ENCODE measurements around the gene ZACN. TPM values are rescaled to one million over a fixed set of nuclear protein-coding genes. Genes with fewer than 3 reads are reported as not detected.

Gene ZACN
- total RNA-seq, 1 experiment from 2014 or later = 0.09 TPM

GRCh38 chr17:76080768-76081287, 1.8 kb downstream of the ZACN start:
- H3K23me2 ChIP-seq (ENCODE audit: insufficient read length, low read depth, low read length, poor library complexity, severe bottlenecking) = peaks cover 15% of the 10 kb centered on the region
- H3K27ac Mint-ChIP-seq = peak overlapping the region; percentile 51 to 91 (median 75); a peak in 3 of 7 replicates
- H3K79me2 ChIP-seq (ENCODE audit: insufficient read depth, low read length) = no peaks in the 10 kb centered on the region
- H3K4me1 ChIP-seq (ENCODE audit: insufficient read depth, low read length) = peaks cover 8% of the 10 kb centered on the region; the same call in 1 of the 2 replicates
- no CpG with 5 or more reads among the region's 6 CpGs for WGBS (ENCODE audit: extremely low coverage, insufficient read length, low lambda C conversion rate)
- H3K4ac ChIP-seq (ENCODE audit: low read depth, low read length) = no peak overlapping the region
- H2AFZ ChIP-seq (ENCODE audit: low read length) = no peak overlapping the region
- H3T11ph ChIP-seq (ENCODE audit: low read length) = no peak overlapping the region
- no peak overlapping the region for H3K27ac ChIP-seq (ENCODE audit: insufficient read length, low read depth, low read length)
- no peak overlapping the region for H4K8ac ChIP-seq (replicated peaks; ENCODE audit: insufficient read length, low read depth, low read length)
- peaks cover 8 to 35% (median 23%) of the 10 kb centered on the region in 3 experiments; a peak in 6 of 7 replicates for H3K36me3 Mint-ChIP-seq (ENCODE audit: insufficient read depth in 1 of 3, low read depth in 3 of 3)
- H3K4me2 ChIP-seq (ENCODE audit: insufficient read depth, insufficient read length, low read length) = peak overlapping the region; percentile 56
- TF ChIP-seq CTCF (conservative IDR thresholded peaks at IDR 0.05) = no peak
- H2AK5ac ChIP-seq (ENCODE audit: insufficient read length, low read length) = no peak overlapping the region
- H4K20me1 ChIP-seq (ENCODE audit: control insufficient read depth, insufficient read depth, insufficient read length) = peaks cover 3% of the 10 kb centered on the region
- no peak overlapping the region for H2BK120ac ChIP-seq (ENCODE audit: low read depth, low read length, poor library complexity, severe bottlenecking)
- H3K9me3 ChIP-seq (ENCODE audit: control insufficient read depth, low read depth, low read length) = no peaks in the 10 kb centered on the region
- H2BK12ac ChIP-seq (ENCODE audit: insufficient read length, low read depth, low read length) = no peak overlapping the region
- no peak overlapping the region for H2BK20ac ChIP-seq (ENCODE audit: low read depth, low read length, poor library complexity, severe bottlenecking)
- H2BK15ac ChIP-seq (ENCODE audit: low read depth, low read length) = no peak overlapping the region
- peak overlapping the region; percentile 18 for H3K18ac ChIP-seq (ENCODE audit: insufficient read length, low read depth, low read length)
- H3K23ac ChIP-seq (ENCODE audit: insufficient read length, low read depth, low read length) = no peak overlapping the region
- H4K91ac ChIP-seq (ENCODE audit: insufficient read length, low read depth, low read length) = no peak overlapping the region
- H3K4me3 Mint-ChIP-seq = peak overlapping the region; percentile 41 to 54; a peak in 3 of 5 replicates
- H3K9ac ChIP-seq (ENCODE audit: extremely low read depth, insufficient read length, low read length) = no peak overlapping the region
- peaks cover 46% of the 10 kb centered on the region for H3K27me3 Mint-ChIP-seq (ENCODE audit: low read depth)
- H3K9me3 Mint-ChIP-seq = no peaks in the 10 kb centered on the region; a peak in 1 of 5 replicates
- H4K5ac ChIP-seq (ENCODE audit: insufficient read length, low read depth, low read length) = no peak overlapping the region
- H3K56ac ChIP-seq (ENCODE audit: insufficient read length, low read depth, low read length) = no peak overlapping the region
- H3K14ac ChIP-seq (ENCODE audit: insufficient read depth, low read length) = no peak overlapping the region
- H3K4me1 Mint-ChIP-seq = peaks cover 37 to 47% of the 10 kb centered on the region in 2 experiments
- no peaks in the 10 kb centered on the region for H3K79me1 ChIP-seq (ENCODE audit: insufficient read depth, low read depth, low read length, poor library complexity, severe bottlenecking)
- DNase-seq = peak; percentile 58
- no peak overlapping the region for H2BK5ac ChIP-seq (ENCODE audit: insufficient read length, low read length)
- H3K27me3 ChIP-seq (ENCODE audit: insufficient read depth, low read length) = peaks cover 35% of the 10 kb centered on the region
